Central memory CD4-positive, alpha-beta T cell (primary cell): Measurements from ENCODE around the gene PPP6R2.
A peak's percentile ranks its signal among the peaks of the same experiment; 100 is the strongest.

ENCODE experiments used
- DNase-seq: peaks from one replicate; pipeline ENCODE4 v3.0.0; 2022

PPP6R2 gene

DNA sequence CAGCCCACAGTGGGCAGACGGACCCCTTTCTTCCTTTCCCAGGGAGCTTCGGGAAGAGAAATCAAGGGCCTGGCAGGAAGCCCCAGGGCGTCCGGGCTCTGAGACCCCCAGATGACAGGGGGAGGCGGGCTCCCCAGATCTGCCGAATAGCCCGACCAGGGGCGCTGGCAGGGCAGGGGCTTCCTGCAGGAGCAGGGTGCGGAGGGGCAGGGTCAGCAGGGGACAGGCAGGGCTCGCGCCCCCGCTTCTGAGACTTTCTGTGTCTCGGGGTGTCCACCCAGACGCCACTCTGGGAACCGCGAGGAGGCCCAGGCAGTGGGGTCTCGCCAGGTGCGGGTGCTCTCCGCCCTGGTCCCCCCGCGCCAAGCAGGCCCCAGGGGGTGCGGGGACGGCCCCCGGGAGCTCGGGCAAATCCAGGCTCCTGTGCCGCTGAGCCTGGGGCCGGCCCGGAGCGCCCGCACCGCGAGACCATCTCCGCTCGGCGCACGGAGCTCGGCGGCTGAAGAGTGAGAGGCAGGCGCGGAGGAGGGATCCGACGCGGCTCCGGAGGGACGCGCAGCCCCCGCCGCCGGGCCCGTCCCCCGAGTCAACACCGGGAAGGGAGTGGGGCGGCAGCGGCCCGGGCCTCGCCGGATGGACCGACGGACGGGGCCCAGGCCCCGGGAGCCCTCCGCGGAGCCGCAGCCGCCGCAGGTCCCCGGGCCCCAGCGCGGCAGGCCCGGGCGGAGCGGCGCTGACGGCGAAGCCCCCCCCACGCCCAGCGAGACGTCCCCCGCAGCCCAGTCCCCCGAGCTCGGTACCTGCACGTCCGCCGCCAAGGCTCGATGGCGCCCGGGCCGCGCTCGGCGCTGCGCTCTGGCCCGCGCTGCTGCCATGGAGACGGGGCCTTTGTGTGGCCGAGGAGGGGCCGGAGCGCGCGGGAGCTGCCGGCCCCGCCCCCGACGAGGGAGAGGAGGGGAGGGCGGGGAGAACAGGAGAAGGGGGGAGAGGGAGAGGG is 36.1 kb upstream of the PPP6R2 start, which contains the start of gene PLXNB2:
Gene PLXNB2 (minus strand): TSS at position 894 of the 997 bp plus-strand sequence. CDS start 17,062 bp downstream, outside the sequence.
- no peak for DNase-seq

DNA sequence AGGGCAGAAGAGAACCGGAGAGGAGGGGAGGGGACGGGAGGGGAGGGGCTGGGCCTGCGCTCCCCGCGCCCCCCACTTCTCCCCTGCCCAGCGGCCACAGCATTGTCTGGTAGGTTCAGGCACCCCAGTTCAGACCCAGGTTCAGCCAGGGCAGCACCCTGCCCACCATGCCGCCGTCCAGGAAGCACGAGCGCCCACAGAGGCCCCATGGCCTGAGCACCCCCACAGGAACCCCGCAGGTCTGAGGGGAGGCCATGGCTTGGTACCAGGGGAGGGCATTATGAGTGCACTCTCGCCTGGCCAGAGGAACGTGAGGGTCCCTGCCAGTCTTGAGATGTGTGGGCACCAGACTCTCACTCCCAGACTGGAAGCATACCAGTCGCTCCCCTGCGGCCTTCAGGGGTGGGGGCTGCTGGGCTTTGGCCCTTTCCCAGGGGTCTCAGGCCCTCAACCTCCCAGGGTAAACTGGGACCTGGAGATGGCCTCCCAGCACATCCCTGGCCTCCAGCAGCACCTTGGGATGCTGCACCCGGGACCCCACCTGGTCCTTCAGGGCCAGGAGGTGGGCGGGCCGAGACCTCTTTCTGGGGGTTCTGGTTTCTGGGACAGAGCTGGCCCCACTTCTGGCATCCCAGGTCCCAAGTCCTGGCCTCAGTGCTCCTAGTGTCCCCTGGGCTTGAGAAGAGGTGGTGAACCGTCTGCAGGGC is 35.1 kb upstream of the PPP6R2 start:
- DNase-seq, result no peak

DNA sequence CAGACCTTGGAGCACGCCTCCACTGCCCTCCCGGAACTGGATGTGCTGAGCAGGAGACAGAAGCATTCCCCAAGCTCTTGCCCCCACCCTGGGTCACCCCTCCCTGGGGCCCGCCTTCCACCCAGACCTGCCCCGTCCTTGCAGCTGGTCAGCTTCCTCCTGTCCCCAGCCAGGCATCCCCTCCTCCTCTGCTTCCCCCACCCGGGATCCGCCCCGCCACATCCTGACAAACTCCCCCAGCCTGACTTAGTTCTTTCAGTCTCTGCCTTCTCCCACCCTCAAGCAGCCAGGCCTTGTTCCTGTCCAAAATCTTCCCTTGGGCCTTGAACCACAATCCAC is 34.6 kb upstream of the PPP6R2 start:
- no peak for DNase-seq

DNA sequence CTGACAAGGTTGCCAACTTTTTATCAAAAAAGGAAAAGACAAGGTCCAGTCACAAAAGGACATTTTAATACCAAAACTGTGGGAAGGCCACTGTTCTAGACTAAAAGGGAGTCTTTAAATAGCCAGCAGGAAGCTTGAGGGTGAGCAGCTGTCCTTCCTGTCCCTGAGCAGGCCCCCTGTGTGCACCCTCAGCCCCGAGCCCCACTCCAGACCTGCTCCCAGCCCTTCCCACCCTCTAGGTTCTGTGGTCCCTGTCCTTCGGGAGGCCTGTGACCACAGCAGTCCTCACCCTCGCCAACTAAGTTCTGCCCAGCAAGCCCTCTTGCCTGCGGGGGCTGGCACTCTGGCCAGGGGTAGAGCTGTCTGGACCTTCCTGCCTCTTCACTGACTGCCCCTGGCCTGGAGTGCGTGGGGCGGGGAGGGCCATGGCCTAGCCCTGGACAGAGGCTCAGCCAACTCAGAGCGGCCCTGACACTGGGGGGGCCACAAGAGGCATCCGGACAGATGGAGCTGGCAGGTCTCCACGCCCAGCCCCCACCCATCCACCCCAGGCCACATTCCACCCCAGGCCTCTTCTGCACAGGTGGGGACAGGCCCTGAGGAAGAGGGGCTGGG is 34.0 kb upstream of the PPP6R2 start:
- DNase-seq, result no peak

DNA sequence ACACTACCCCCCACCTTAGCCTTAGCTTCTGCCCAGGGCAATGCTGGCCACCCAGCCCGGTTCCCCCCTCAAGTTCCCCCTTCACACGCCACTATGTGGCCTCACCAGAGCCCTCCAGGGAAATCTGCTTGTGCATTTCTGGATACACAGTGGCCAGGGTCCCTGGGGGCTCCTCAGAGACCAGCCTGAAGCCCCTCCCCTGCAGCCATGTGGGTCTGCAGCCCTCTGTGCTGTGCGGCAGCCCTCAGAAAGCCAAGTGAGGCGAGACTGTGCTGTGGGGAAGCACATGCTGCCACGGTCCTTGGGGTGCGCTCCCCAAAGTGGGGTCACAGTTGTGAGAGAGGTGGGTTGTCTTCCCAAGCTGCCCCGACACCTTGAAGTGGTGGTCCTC is 33.5 kb upstream of the PPP6R2 start:
- no peak for DNase-seq

DNA sequence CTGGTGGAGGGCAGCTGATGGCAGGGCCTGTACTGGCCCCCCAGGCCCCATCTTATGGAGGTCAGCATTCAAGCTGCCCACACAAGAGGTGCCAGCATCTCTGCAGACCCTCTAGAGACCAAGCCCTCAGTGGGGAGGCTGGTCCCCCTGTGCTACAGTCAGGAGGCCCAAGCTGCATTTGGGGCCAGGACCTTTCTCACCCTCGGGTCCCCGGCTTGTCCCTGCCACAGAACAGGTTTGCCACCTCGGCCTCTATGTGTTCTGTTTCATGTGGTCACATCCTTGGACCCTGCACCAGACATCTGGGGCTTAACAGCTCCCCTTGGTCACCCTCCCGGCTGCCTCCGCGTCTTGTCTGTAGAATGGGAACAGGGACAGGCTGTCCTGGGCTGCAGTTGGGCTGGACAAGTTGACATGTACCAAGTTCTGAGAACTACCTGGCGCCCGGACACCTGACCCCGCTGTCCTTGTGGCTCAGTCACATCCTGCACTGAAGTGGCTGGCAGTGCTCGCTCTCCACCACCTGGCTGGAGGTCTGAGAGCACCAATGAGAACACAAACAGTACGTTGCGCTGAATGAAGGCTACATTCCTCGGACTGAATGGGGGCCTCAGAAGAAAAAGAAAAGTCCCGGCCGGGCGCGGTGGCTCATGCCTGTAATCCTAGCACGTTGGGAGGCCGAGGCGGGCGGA is 33.0 kb upstream of the PPP6R2 start:
- no peak for DNase-seq

DNA sequence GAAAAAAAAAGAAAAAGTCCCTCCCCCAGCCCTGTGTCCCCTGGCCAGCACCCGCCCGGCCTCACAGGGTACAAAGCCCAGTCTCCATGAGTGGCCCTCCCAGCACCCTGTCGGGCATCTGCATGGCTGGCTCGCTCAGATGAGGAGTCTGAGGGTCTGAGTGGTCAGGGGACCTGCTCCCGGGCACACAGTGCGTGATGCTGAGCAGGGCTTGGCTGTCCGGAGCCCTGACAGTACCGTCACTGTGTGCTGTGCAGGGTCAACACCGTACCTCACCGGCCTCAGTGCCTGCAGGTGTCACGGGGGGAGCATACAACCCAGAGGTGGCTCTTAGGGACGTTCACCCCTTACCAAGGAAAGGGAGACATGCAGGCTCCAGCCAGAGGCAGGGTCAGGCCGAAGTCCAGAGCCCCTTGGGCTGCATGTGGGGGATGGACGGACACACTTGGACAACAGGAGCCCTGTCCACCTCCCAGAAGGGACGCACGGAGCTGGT is 32.1 kb upstream of the PPP6R2 start:
- DNase-seq, result no peak

DNA sequence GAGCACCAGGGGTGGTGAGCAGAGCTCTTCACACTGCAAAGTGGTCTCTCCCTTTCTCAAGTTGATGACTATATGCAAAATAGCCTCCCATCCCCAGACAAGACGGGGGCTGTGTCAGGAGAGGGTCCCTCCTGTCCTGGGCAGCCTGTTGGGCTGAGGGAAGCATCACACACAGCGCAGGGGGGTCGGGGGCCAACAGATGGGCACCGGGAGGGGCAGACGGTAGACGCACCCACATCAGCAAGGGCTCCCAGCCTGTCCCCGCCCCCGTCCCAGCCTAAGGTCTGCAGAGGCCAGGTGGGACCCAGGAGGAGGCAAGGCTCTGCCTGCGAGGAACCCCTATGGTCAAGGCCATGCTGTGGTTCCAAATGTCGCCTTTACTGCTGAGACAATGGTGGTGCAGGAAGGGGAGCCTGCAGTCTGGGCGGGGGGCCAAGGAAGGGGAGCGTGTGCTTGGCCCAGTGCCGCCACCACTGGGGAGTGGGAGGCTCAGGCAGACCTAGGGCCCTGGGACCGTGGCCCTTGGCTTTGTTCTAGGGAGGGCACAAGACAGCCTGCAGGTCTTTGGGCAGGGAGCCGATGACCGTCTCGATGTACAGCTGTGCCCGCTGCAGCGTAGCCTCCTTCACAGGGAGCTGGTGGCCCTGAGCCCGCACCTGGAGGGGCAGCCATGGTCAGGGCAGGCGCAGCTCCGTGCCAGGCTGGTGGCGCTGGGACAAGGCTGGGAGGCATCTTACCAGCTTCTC is 31.3 kb upstream of the PPP6R2 start:
- DNase-seq, result no peak

DNA sequence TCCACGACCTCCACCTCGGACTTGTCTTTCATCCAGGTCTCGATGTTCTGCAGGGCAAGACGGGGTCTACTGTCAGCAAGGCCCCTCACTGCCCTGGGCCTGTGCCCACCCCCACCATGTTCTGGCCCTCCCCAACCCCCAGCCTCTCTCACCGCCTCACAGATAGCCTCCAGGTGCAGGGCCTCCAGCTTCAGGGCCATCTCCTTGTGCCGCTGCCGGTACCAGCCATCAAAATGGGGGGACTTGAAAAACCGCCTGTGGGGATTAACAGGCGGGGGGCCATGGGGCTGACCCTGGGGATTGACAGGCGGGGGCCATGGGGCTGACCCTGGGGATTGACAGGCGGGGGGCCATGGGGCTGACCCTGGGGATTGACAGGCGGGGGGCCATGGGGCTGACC is 30.8 kb upstream of the PPP6R2 start:
- DNase-seq, result no peak

DNA sequence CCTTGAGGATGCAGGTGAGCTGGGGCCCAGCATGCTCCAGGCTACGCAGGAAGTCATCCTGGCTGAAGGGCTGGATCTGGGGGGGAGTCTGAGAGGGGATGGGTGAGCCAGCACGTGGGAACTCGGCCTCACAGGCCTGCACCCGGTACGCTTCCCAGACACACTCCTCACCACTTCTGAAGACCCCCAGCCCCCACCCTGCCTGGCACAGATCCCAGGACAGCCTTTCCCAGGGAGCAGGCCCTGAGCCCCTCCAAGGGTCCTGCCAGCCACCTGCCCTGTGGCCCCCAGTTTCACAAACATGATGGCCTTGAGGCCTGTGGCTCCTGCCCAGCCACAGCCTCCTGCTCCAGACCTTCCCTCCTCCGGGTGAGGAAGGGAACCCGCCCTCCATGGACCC is 30.1 kb upstream of the PPP6R2 start:
- DNase-seq, result no peak

DNA sequence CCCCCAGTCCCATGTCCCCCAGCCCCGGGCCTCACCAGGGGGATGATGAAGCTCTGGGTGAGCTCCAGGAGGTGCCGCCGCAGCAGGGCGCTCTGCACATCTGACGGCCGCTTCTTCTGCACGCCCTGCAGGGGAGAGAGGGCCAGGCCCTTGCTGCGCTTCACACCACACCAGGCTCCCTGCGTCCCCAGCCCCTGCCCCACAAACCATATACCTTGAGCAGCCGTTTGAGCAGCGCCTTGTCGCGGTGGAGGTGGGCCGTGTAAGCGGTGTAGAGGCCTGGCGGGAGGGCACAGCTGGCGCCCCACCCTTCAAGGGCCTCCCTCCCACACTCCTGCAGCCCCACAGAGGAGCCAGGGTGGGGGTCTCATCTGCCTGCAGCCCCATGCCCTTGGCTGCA is 29.5 kb upstream of the PPP6R2 start:
- DNase-seq, result no peak

DNA sequence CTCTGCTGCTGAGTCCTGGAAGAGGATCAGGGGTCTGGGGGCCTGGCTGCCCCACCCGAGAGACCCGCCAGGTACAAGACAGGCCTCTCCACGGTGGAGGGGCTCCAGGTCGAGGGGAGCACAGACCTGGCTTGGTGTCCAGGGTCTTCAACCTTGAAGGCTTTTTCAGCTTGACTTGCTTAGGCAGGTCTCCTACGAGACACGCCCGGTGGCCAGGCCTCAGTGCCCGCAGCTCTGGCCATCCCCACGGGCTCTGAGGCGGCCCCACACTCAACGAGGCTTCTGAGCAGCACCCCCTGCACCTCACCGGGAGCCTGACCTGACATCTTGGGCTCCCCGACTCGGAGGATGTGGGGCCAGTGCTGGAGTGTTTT is 29.1 kb upstream of the PPP6R2 start:
- DNase-seq, result no peak

DNA sequence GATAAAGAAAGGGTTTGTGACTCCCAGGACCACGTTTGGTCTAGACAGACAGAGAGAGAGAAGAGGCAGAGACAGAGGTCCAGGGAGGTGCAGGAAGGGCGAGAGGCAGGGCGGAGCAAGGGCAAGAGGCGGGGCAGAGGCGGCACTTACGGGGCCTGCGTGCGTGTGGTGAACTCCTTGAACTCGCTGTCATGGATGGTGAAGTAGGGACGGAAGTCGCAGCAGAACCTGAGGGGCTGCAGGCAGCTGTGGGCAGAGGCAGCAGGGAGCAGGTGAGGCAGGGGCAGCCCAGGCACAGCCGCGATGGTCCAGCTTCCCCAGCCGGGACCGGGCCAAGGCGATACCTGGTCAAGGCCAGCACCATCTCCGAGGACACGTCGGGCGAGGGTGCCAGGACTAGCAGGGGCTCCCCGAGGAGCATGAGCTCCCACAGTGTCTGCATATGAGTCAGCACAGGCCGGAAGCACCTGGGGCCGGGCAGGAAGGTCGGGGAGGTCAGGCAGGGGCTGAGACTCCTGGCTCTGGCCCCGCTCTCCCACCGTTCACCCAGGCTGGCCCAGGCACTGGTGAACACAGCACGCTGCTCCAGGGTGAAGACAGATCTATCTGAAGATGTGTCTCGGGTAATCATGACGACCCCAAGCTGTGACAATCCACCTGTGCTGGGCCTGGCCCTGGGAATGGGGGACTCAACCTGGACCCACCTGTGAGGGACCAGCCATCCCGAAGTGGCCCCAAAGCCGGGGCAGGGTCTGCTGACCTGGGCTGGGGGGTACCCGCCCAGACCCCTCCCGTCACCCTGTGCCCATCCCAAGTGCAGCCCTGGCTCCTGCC is 28.5 kb upstream of the PPP6R2 start:
- peak; percentile 52 for DNase-seq

DNA sequence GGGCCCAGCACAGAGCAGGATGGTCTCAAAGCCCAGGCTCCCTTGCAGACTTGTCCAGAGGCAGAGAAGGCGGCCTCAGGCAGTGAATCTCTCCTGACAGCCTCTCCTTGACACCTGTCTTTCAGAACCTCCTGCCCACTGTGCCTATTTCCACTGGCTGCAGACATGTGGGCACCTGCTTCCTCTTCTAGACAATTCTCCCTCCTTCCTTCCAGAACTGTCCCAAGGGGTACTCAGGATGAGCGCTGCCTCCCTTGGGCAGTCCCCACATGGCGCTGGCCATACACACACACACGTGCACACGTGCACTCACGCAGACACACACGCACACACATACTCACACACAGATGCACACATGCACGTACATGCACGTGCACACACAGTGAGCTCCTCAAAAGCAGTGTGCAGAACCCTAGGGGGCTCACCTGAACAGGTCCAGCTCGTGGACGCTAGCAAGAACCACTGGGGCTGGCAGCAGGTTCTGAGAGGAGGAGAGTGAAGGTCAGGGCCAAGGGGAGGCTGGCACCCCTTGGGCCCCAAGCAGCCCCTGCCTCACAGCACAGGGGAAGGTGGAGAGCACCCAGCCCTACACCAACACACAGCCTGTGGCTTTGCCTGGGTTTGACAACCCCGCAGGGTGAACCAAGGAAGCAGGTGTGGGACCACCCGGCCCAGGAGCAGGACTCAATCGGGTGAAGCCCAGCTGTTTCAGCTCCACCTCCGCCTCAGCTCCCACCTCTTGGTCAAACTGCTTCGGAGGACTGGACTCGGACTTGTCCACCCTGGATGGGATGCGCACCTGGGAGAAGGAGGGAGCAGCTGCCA is 27.6 kb upstream of the PPP6R2 start:
- DNase-seq, result no peak

DNA sequence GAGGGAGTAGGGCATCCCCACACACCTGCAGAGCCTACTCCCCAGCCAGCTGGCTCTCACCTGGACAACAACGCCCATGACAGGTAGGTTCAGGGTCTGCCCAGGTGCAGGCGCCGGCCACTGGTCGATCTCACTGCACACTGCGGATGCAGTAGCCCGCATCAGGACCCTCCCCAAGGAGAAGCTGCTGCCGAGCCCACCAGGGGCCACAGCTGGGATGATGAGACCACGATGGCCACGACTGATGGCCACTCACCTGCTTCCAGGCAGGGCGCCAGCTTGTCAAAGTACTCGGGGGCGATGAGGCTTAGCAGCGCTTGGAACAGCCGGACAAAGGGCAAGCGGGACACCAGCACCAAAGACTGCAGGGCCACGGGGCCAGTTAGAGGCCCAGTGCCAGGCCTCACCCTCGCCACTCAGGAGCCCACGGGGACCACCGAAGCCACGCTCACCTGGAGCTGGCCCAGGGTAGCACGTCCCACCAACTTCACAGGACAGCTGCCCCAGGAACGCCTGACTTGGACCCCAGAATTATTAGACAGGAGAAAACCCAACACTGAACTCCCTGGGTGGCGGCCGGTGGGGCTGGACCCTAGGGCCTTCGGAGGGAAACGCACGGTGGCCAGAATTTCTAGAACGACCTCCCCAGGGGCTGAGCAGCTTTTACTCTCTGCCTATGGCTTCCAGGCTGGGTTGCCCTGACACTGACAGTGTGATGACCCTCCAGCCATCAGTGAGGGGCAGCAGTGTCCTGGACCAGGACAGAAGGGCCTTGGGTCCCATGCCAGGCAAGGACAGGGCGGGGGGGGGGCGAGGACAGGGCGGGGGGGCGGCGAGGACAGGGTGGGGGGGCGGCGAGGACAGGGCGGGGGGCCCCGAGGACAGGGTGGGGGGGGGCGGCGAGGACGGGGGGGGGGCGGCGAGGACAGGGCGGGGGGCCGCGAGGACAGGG is 26.7 kb upstream of the PPP6R2 start:
- DNase-seq, result no peak

DNA sequence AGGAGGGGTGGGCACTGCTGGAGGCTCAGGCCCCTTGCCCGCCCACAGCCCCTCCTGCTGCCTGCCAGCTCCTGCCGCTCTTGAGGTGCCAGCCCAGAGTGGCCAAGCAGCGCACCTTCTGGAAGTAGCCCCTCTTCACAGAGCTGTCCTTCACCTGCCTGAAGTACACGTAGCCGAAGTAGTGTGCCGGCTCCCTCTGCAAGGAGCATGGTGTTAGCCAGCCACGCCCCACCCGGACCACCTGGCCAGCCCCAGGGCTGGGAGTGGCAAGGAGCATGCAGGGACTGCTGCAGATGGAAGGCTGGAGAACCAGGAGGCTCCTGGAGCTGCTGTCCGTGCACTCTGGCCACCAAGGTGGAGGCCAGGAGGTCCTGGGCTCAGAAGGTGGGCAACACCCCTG is 25.9 kb upstream of the PPP6R2 start:
- DNase-seq, result no peak

DNA sequence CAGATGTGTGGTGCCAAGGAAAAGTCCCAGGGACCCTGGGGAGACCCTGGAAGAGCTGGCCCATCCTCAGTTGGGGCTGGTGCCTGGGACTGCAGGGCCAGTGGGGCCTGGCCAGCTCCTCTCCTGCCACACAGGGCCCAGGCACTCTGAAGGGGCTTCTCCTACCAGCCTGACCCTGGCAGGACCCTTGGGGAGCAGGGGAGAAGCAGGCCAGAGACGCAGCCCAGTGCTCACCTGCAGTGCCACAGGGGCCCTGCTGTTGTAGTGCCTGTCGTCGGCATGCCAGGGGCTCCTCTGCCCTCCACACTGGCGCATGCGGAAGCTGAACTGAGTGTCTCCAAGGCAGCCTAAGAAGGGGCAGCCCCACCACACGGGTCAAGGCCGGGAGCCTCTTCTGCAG is 25.5 kb upstream of the PPP6R2 start:
- no peak for DNase-seq

DNA sequence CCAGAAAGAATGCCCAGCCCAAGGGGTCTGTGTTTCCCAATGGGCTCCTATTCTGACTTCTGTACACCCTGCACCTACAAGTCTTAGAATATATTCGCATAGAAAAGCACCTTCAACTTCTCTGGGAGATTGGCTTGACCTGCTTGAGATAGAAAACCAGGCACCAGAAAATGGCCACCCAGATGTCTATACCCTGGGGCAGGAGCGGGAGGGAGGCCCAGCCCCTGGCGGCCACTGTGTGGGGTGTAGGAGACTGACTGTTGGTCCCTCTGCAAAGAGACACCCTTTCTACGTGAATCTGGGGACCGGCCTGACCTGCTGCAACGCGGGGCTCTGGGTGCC is 24.8 kb upstream of the PPP6R2 start:
- no peak for DNase-seq
